Adipocyte (in vitro differentiated cells): Measurements from ENCODE around the gene GPR161.
"Not testable (repeated sequence)": the region's sequence is repeated elsewhere in the genome, so short reads cannot be mapped to it uniquely, and the experiment has no call there.

Source experiments
- DNase-seq: peaks from one replicate; pipeline ENCODE4 v3.0.0-alpha.2; 2015; ENCODE audit warnings: low read depth
- H3K27me3 ChIP-seq: replicated peaks from 2 replicates; pipeline ENCODE4 v1.7.0; 2013; ENCODE audit warnings: mild to moderate bottlenecking, low read length, moderate library complexity; ENCODE audit not compliant: control insufficient read depth, insufficient read depth
- H3K36me3 ChIP-seq: 2 replicates; pipeline ENCODE4 v1.7.0; 2013; ENCODE audit warnings: low read length, mild to moderate bottlenecking, moderate library complexity; ENCODE audit not compliant: control insufficient read depth, insufficient read depth, severe bottlenecking
- H3K4me1 ChIP-seq: 2 replicates; pipeline ENCODE4 v1.7.0; 2013; ENCODE audit warnings: mild to moderate bottlenecking, low read length, moderate library complexity; ENCODE audit not compliant: control insufficient read depth, insufficient read depth
- H3K4me3 ChIP-seq: 2 replicates; pipeline ENCODE4 v1.7.0; 2013; ENCODE audit warnings: mild to moderate bottlenecking, low read length, moderate library complexity
- H3K9ac ChIP-seq: 2 replicates; pipeline ENCODE4 v1.7.0; 2013; ENCODE audit warnings: mild to moderate bottlenecking, low read length, moderate library complexity
- H3K9me3 ChIP-seq: 2 replicates; pipeline ENCODE4 v1.7.0; 2013; ENCODE audit warnings: mild to moderate bottlenecking, low read length, moderate library complexity; ENCODE audit not compliant: control insufficient read depth

Gene GPR161

GRCh38 chr1:168136709-168137514 lies at the start of gene GPR161:
Gene GPR161 (minus strand): TSS chr1:168136930. CDS start chr1:168104850, 32,080 bp downstream.
- peak within 1 kb of the TSS; percentile 84 for H3K9ac ChIP-seq
- peaks cover 11% of the 10 kb centered on the region for H3K4me1 ChIP-seq
- H3K4me3 ChIP-seq: peak within 1 kb of the TSS; percentile 94
- H3K9me3 ChIP-seq: no peaks in the 10 kb centered on the region
- no peaks in the 10 kb centered on the region for H3K36me3 ChIP-seq
- H3K27me3 ChIP-seq: no peaks in the 10 kb centered on the region
- DNase-seq: peak; percentile 91

- not testable (repeated sequence) for DNase-seq, H3K4me1 ChIP-seq, H3K36me3 ChIP-seq, H3K9ac ChIP-seq, H3K27me3 ChIP-seq, H3K4me3 ChIP-seq, H3K9me3 ChIP-seq
These were observed 44.5 kb upstream of the GPR161 start for GRCh38 chr1:168181063-168181720.

- Histone ChIP-seq H3K27me3 (no peaks in the 10 kb centered on the region), H3K4me3 (peak overlapping the region; percentile 98), H3K4me1 (peaks cover 8% of the 10 kb centered on the region), H3K9ac (peak overlapping the region; percentile 97), H3K9me3 (no peaks in the 10 kb centered on the region), H3K36me3 (peaks cover 5% of the 10 kb centered on the region)
- no peak for DNase-seq
These were observed 43.4 kb upstream of the GPR161 start for GRCh38 chr1:168180148-168180524.

- peak overlapping the region; percentile 98 for H3K4me3 ChIP-seq
- peak; percentile 66 for DNase-seq
- H3K9me3 ChIP-seq: no peaks in the 10 kb centered on the region
- peaks cover 5% of the 10 kb centered on the region for H3K36me3 ChIP-seq
- no peaks in the 10 kb centered on the region for H3K27me3 ChIP-seq
- peaks cover 8% of the 10 kb centered on the region for H3K4me1 ChIP-seq
- H3K9ac ChIP-seq: peak overlapping the region; percentile 97
These were observed 42.9 kb upstream of the GPR161 start for GRCh38 chr1:168179438-168180147.

DNA sequence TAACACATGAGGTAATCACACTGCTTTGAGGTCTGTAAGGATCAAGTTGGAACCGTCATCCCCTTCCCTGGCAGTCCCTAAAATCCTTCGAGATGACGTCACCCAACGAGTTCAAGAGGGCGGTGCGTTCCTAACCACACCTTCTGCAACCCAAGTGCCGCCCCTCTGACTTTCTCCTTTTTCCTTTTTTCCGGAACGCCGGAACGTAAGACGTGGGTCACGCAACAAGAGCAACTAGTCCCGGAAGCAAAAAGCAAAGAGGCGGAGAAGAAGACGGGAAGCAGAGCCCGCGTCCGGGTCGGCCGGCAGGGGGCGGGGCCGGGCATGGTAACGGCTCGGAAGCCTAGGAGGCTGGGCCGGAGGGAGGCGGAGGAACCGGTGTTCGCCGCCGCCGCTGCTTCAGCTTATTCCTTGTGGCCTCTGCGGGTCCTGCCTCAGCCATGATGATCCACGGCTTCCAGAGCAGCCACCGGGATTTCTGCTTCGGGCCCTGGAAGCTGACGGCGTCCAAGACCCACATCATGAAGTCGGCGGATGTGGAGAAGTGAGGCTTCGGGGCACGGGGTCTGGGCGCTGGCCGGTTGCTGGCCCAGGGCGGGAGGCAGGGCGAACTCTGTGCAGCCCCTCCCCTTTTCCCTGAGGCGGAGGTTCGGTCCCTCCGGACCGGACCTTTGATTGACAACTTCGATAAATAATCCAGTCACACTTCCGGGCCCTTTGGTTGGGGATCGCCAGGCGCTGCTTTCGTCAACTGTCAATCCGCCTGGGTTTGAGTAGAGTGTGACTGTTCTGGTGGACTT lies 42.1 kb upstream of the GPR161 start, which contains the start of gene TIPRL:
TSS of gene TIPRL (plus strand) at position 325 of the 800 bp plus-strand sequence. CDS start at position 441, 116 bp downstream.
- no peaks in the 10 kb centered on the region for H3K9me3 ChIP-seq
- H3K27me3 ChIP-seq: no peaks in the 10 kb centered on the region
- peak; percentile 98 for DNase-seq
- peak within 1 kb of the TSS; percentile 98 for H3K4me3 ChIP-seq
- peaks cover 8% of the 10 kb centered on the region for H3K4me1 ChIP-seq
- peaks cover 2% of the 10 kb centered on the region for H3K36me3 ChIP-seq
- peak within 1 kb of the TSS; percentile 97 for H3K9ac ChIP-seq

- H3K27me3 ChIP-seq: no peaks in the 10 kb centered on the region
- no peaks in the 10 kb centered on the region for H3K36me3 ChIP-seq
- no peak for DNase-seq
- H3K9ac ChIP-seq: peak overlapping the region; percentile 97
- H3K4me1 ChIP-seq: peaks cover 8% of the 10 kb centered on the region
- H3K4me3 ChIP-seq: peak overlapping the region; percentile 98
- no peaks in the 10 kb centered on the region for H3K9me3 ChIP-seq
These were observed 41.5 kb upstream of the GPR161 start for GRCh38 chr1:168178227-168178637.

- no peak for DNase-seq
- H3K36me3 ChIP-seq: no peaks in the 10 kb centered on the region
- no peaks in the 10 kb centered on the region for H3K27me3 ChIP-seq
- no peaks in the 10 kb centered on the region for H3K9me3 ChIP-seq
- H3K9ac ChIP-seq: no peak overlapping the region
- no peak overlapping the region for H3K4me3 ChIP-seq
- no peaks in the 10 kb centered on the region for H3K4me1 ChIP-seq
These were observed 35.7 kb upstream of the GPR161 start for GRCh38 chr1:168172250-168172915.

DNA sequence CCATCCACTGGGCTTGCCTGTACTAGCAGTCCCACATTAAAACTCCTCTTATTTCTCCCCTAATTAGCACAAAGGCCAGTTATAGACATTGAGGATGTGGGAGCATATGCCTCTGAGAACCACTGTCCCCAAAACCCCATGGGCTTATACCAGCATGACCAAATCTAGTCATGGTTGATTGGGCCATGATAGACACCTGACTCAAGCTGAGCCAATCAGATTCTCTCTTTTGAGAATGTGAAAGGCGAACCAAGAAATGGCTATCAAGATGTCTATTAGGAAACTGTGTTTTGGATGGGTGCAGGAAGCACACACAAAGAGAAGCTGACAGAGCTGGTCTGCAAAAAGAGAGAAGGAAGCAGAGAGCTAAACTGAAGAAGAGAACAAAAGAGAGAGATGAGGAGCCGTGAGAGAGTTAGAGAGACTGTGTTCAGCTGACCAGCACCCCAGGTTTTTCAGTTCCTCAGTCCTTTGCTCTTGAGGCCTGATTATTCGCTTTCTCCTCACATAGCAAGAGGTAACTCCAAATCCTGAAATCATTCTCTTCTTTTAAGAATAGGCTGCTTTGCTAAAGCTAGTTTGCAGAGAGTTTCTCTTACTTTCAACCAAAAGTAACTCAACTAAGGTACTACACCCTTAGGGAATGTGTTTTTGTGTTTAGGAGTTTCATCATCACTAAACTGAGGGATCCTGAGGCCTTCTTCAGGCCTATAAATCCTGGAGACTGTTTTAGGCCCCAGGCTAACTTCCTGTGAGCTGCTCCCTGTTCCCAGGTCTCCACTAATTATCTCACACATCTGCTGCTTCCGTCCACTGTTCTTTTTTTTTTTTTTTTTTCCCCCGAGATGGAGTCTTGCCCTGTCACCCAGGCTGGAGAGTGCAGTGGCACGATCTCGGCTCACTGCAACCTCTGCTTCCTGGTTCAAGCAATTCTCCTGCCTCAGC lies 34.1 kb upstream of the GPR161 start:
- Histone ChIP-seq H3K27me3 (no peaks in the 10 kb centered on the region), H3K9me3 (no peaks in the 10 kb centered on the region), H3K4me3 (no peak overlapping the region), H3K4me1 (no peaks in the 10 kb centered on the region), H3K9ac (no peak overlapping the region), H3K36me3 (no peaks in the 10 kb centered on the region)
- DNase-seq: no peak

DNA sequence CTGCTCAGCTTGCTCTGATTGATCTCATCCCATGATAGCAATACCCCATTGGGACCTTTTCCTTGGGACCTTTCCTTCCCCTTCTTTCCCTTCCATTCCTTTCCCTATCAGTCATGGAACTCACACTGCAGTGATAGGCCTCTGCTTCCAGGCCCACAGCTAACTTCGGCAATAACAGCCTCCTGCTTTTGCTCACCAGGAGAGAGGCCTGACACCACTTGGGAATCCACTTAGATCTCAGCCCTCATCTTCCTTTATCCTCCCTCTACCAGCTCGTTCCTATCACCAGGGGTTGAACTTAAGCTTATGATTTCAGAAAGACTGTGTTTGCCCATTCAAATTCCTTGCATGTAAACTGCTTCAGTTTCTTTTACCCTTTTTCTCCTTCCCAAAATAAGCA lies 31.1 kb upstream of the GPR161 start:
- no peak for DNase-seq
- Histone ChIP-seq H3K36me3 (no peaks in the 10 kb centered on the region), H3K27me3 (no peaks in the 10 kb centered on the region)

More for the DNA sequence above, 31.1 kb upstream of the GPR161 start:
- no peaks in the 10 kb centered on the region for H3K9me3 ChIP-seq
- H3K9ac ChIP-seq: peak overlapping the region; percentile 5
- no peaks in the 10 kb centered on the region for H3K4me1 ChIP-seq
- no peak overlapping the region for H3K4me3 ChIP-seq
